Measurements from ENCODE around the gene ANXA5.
A peak's percentile ranks its signal among the peaks of the same experiment; 100 is the strongest.
"Not testable (repeated sequence)": the region's sequence is repeated elsewhere in the genome, so short reads cannot be mapped to it uniquely, and the experiment has no call there.

ANXA5 gene

GRCh38 chr4:121696581-121697461, at the start of gene ANXA5:
ANXA5 (minus strand) TSS chr4:121696980; CDS start chr4:121696589, 391 bp downstream.
- peak; percentile 88 for DNase-seq

GRCh38 chr4:121742794-121743193, 46.0 kb upstream of the ANXA5 start:
- DNase-seq = no peak

- no peak for DNase-seq
Measured at GRCh38 chr4:121741751-121742150, 45.0 kb upstream of the ANXA5 start.

GRCh38 chr4:121740796-121741409, 44.1 kb upstream of the ANXA5 start:
- no peak for DNase-seq

GRCh38 chr4:121739575-121739974, 42.8 kb upstream of the ANXA5 start:
- DNase-seq = no peak

GRCh38 chr4:121738780-121739535, 42.2 kb upstream of the ANXA5 start:
- DNase-seq = no peak

GRCh38 chr4:121737846-121738554, 41.2 kb upstream of the ANXA5 start:
- no peak for DNase-seq

GRCh38 chr4:121736735-121737351, 40.1 kb upstream of the ANXA5 start:
- DNase-seq = peak; percentile 19

GRCh38 chr4:121734571-121734970, 37.8 kb upstream of the ANXA5 start:
- no peak for DNase-seq

GRCh38 chr4:121733942-121734341, 37.2 kb upstream of the ANXA5 start:
- no peak for DNase-seq

- not testable (repeated sequence) for DNase-seq
Measured at GRCh38 chr4:121729753-121730152, 33.0 kb upstream of the ANXA5 start.

GRCh38 chr4:121728798-121729226, 32.0 kb upstream of the ANXA5 start:
- no peak for DNase-seq

- no peak for DNase-seq
Measured at GRCh38 chr4:121728066-121728465, 31.3 kb upstream of the ANXA5 start.

- peak; percentile 19 for DNase-seq
Measured at GRCh38 chr4:121726642-121727268, 30.0 kb upstream of the ANXA5 start.

GRCh38 chr4:121724671-121725070, 27.9 kb upstream of the ANXA5 start:
- no peak for DNase-seq

- DNase-seq = no peak
Measured at GRCh38 chr4:121721700-121722099, 24.9 kb upstream of the ANXA5 start.

GRCh38 chr4:121720109-121720508, 23.3 kb upstream of the ANXA5 start:
- DNase-seq = no peak

- no peak for DNase-seq
Measured at GRCh38 chr4:121717680-121718237, 21.0 kb upstream of the ANXA5 start.

GRCh38 chr4:121714548-121714947, 17.8 kb upstream of the ANXA5 start:
- no peak for DNase-seq

- no peak for DNase-seq
Measured at GRCh38 chr4:121712783-121713182, 16.0 kb upstream of the ANXA5 start.

GRCh38 chr4:121712001-121712651, 15.3 kb upstream of the ANXA5 start:
- no peak for DNase-seq
